Breast epithelium (tissue), 4 donors: ENCODE data around the gene NUP107. TPM values are rescaled to one million over a fixed set of nuclear protein-coding genes. Genes with fewer than 3 reads are reported as not detected.

Source experiments
- DNase-seq, 2 donors: peaks; one replicate each; pipeline ENCODE4 v3.0.0-alpha.2; 2019; ENCODE audit warnings: low spot score in 2 of 2
- H3K27ac ChIP-seq, 2 donors: fragments of 200-600 bp; sonication (generic) in 1 of 2; one replicate each; pipeline ENCODE4 v1.5.1; 2016 to 2019; ENCODE audit warnings: mild to moderate bottlenecking in 1 of 2
- H3K27me3 ChIP-seq, 2 donors: fragments of 200-600 bp; sonication (generic) in 1 of 2; one replicate each; pipeline versions ENCODE4 v1.5.1 to v1.6.0; 2017 to 2019; ENCODE audit warnings: control low read depth in 1 of 2, mild to moderate bottlenecking in 1 of 2
- H3K36me3 ChIP-seq: fragments of 200-600 bp; one replicate; pipeline ENCODE4 v1.5.1; 2019
- H3K4me1 ChIP-seq, 2 donors: fragments of 200-600 bp; sonication (generic); one replicate each; pipeline ENCODE4 v1.5.1; 2016 to 2019; ENCODE audit warnings: control low read depth in 1 of 2
- H3K4me3 ChIP-seq, 3 donors: fragments of 200-600 bp; sonication (generic); 1 replicate in 2 of 3; 2 replicates in 1 of 3; pipeline ENCODE4 v1.5.1; 2016 to 2019; ENCODE audit warnings: mild to moderate bottlenecking in 3 of 3, moderate library complexity in 2 of 3
- H3K9me3 ChIP-seq, 2 donors: fragments of 200-600 bp; sonication (generic) in 1 of 2; one replicate each; pipeline ENCODE4 v1.5.1; 2016 to 2019; ENCODE audit warnings: control low read depth in 1 of 2
- CTCF ChIP-seq, 3 donors: fragments of 450-650 bp; IDR thresholded peaks; one replicate each; pipeline ENCODE4 v1.5.1; 2016 to 2017; ENCODE audit warnings: antibody characterized with exemption in 3 of 3, mild to moderate bottlenecking in 3 of 3, moderate library complexity in 3 of 3
- POLR2A ChIP-seq: fragments of 450-650 bp; IDR thresholded peaks from one replicate; pipeline ENCODE4 v1.6.1; 2016; ENCODE audit warnings: antibody characterized with exemption, mild to moderate bottlenecking, moderate library complexity
- POLR2AphosphoS5 ChIP-seq, 3 donors: sonication (generic); formaldehyde crosslinking; IDR thresholded peaks; one replicate each; pipeline ENCODE4 v1.6.1; 2017; ENCODE audit warnings: antibody characterized with exemption in 3 of 3
- intact Hi-C: fragments of 100-400 bp; cut with DNase I; formaldehyde crosslinking; loops from one replicate; pipeline ENCODE4 v1.15.1; 2023; ENCODE audit warnings: low total_unique reads
- total RNA-seq, 3 donors: library from RNA; depleted of rRNA; stranded (reverse); fragments of >200 nt; gene quantifications; one replicate each; pipeline ENCODE4 v1.1.0, GENCODE V29; 2016

NUP107 gene
- total RNA-seq, 3 donors from 2014 or later, result 44.6 to 62.6 (median 58.7) TPM

- no peak overlapping the region for H3K4me3 ChIP-seq
- intact Hi-C loops, result no loop called here
Observed at GRCh38 chr12:68771223-68771925, 84.6 kb downstream of the NUP107 start.

DNA sequence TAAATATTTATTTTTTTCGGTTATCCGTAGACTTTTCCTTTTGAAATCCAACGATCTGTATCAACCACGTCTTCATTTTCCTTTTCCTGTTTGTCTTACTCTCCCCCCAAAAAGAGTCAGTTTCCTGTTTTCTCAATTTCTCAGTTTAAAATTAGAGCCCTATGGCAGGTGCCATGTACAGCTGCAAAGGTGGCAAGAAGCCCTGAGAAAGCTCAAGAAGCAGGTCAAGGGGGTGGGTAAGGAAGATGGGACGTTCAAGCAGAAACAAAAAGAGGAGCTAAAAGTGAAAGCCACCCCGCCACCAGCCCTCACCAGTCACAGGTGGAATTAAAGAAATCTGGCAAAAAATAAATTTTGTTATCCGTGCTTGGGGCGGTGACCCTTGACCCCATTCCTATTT, 85.9 kb downstream of the NUP107 start:
- no peaks in the 10 kb centered on the region for H3K36me3 ChIP-seq
- intact Hi-C loops, result no loop called here
- TF ChIP-seq POLR2A, result no peak
- no peak for TF ChIP-seq CTCF (IDR thresholded peaks at IDR 0.05)
- no peak for TF ChIP-seq POLR2AphosphoS5 (IDR thresholded peaks at IDR 0.05)
- H3K27ac ChIP-seq, result no peak overlapping the region
- no peak overlapping the region for H3K4me3 ChIP-seq
- DNase-seq, result no peak
- H3K9me3 ChIP-seq, result no peaks in the 10 kb centered on the region
- H3K4me1 ChIP-seq, result no peaks in the 10 kb centered on the region
- H3K27me3 ChIP-seq, result no peaks in the 10 kb centered on the region

More at GRCh38 chr12:68771223-68771925, 84.6 kb downstream of the NUP107 start:
- TF ChIP-seq POLR2AphosphoS5 (IDR thresholded peaks at IDR 0.05) (no peak), POLR2A (no peak), CTCF (IDR thresholded peaks at IDR 0.05) (no peak)
- H3K27me3 ChIP-seq, result no peaks in the 10 kb centered on the region
- no peak for DNase-seq
- H3K9me3 ChIP-seq, result no peaks in the 10 kb centered on the region
- no peaks in the 10 kb centered on the region for H3K4me1 ChIP-seq
- no peak overlapping the region for H3K27ac ChIP-seq
- H3K36me3 ChIP-seq, result no peaks in the 10 kb centered on the region

DNA sequence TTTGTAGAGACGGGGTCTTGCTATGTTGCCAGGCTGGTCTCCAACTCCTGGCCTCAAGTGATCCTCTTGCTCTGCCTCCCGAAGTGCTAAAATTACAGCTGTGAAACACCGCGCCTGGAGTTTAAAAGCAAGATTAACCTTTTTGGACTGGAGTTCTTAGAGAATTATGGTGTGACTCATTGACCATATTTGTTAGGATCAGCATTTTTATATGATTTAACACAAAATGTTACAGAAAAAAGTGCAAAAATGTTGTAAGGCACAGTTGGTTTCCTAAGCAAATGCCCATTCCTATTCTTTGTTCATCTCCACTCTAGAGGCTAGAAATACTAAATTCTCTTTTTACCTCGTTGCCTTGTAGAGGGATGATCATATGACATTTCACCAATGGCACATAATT, 86.8 kb downstream of the NUP107 start:
- intact Hi-C loops, result no loop called here
- no peaks in the 10 kb centered on the region for H3K9me3 ChIP-seq
- H3K4me3 ChIP-seq, result no peak overlapping the region
- TF ChIP-seq POLR2AphosphoS5 (IDR thresholded peaks at IDR 0.05), result no peak
- no peak for TF ChIP-seq POLR2A
- no peak for TF ChIP-seq CTCF (IDR thresholded peaks at IDR 0.05)
- H3K27ac ChIP-seq, result no peak overlapping the region
- no peaks in the 10 kb centered on the region for H3K36me3 ChIP-seq
- H3K4me1 ChIP-seq, result no peaks in the 10 kb centered on the region
- H3K27me3 ChIP-seq, result no peaks in the 10 kb centered on the region
- DNase-seq, result no peak

DNA sequence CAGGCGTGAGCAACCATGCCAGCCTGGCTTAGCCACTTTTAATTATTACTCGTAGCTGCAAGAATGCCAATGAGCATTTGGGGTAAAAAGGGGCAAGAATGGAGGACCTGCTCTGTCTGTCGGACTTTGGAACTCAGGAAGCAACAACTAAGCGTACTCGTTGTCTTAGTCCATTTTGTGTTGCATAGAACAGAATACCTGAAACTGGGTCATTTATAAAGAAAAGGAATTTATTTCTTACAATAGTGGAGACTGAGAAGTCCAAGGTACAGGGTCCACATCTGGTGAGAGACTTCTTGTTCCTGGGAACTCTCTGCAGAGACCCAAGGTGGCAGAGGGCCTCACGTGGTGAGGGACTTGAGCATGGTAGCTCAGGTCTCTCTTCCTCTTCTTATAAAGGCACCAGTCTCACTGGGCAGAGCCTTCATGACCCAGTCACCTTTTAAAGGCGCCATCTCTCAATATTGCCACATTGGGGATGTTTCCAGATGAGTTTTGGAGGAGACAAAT, 88.4 kb downstream of the NUP107 start:
- Histone ChIP-seq H3K27ac (no peak overlapping the region), H3K4me1 (no peaks in the 10 kb centered on the region), H3K27me3 (no peaks in the 10 kb centered on the region), H3K9me3 (no peaks in the 10 kb centered on the region), H3K36me3 (no peaks in the 10 kb centered on the region), H3K4me3 (no peak overlapping the region)
- TF ChIP-seq POLR2AphosphoS5 (IDR thresholded peaks at IDR 0.05) (no peak), POLR2A (no peak), CTCF (IDR thresholded peaks at IDR 0.05) (no peak)
- intact Hi-C loops, result no loop called here
- no peak for DNase-seq

DNA sequence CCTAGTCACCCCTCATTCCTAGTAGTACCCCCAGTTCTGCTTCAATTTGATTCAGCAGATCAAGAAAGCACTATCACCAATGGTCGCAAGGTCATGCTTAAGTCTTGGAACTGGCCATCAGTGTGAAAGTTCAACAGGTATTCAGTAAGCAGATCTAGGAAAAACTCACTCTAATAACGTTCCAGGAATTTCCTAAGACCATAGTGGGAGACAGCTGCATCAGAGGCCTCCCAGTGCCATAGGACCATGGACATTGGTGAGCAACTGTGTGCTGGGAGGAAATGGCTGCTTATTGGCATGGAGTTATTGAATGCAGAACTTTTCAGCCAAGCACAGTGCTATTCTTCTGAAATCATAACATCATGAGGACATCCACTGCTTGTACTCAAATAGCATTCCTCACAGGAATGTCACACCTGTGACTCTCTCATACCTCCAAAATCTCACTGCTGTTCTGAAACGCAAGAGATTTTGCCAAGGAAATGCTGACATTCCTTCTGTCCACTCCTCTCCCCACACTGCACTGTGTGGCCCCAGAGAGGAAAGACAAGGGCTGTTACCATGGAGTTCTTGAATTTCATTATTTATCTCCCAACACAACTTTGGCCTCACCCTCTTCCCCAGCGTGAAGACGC, 90.3 kb downstream of the NUP107 start:
- intact Hi-C loops, result no loop called here
- H3K4me3 ChIP-seq, result no peak overlapping the region
- no peak for DNase-seq
- TF ChIP-seq POLR2A (no peak), CTCF (IDR thresholded peaks at IDR 0.05) (no peak)
- no peak overlapping the region for H3K27ac ChIP-seq
- H3K36me3 ChIP-seq, result no peaks in the 10 kb centered on the region
- H3K4me1 ChIP-seq, result no peaks in the 10 kb centered on the region
- H3K9me3 ChIP-seq, result no peaks in the 10 kb centered on the region
- H3K27me3 ChIP-seq, result no peaks in the 10 kb centered on the region
